GM23338 (cell line): ENCODE results near the gene TFPI2. TPM values are rescaled to one million over a fixed set of nuclear protein-coding genes. Genes with fewer than 3 reads are reported as not detected.

Experiments used
- ATAC-seq: fragments of 200-7000 bp; cut with Tn5 transposase; 3 replicates; pipeline ENCODE4 v1.9.1; 2020
- DNase-seq: peaks from one replicate; pipeline ENCODE4 v3.0.0-alpha.2; 2015; ENCODE audit warnings: low spot score
- H2AFZ ChIP-seq: fragments of 200-600 bp; sonication (generic); 2 replicates; pipeline ENCODE4 v1.8.0; 2016; ENCODE audit warnings: antibody characterized with exemption, mild to moderate bottlenecking, moderate library complexity
- H3F3A ChIP-seq: fragments of 200-600 bp; sonication (generic); replicated peaks from 2 replicates; pipeline ENCODE4 v1.8.0; 2017; ENCODE audit warnings: antibody characterized with exemption, mixed run types, low read depth
- H3K27ac ChIP-seq: fragments of 200-600 bp; sonication (generic); 2 replicates; pipeline ENCODE4 v1.6.1; 2016; ENCODE audit warnings: low read depth
- H3K27me3 ChIP-seq: fragments of 200-600 bp; sonication (generic); 2 replicates; pipeline ENCODE4 v1.8.0; 2016; ENCODE audit warnings: mild to moderate bottlenecking, mixed run types, moderate library complexity; ENCODE audit not compliant: insufficient read depth
- H3K36me3 ChIP-seq: fragments of 200-600 bp; sonication (generic); 2 replicates; pipeline ENCODE4 v1.8.0; 2016; ENCODE audit warnings: mild to moderate bottlenecking; ENCODE audit not compliant: insufficient read depth
- H3K4me1 ChIP-seq: fragments of 200-600 bp; sonication (generic); 2 replicates; pipeline ENCODE4 v1.8.0; 2016; ENCODE audit warnings: mild to moderate bottlenecking, moderate library complexity; ENCODE audit not compliant: insufficient read depth
- H3K4me2 ChIP-seq: fragments of 200-600 bp; sonication (generic); 2 replicates; pipeline ENCODE4 v1.7.1; 2017; ENCODE audit warnings: mixed run types
- H3K4me3 ChIP-seq: fragments of 200-600 bp; sonication (generic); 2 replicates; pipeline ENCODE4 v1.6.1; 2016; ENCODE audit warnings: mixed run types
- H3K79me2 ChIP-seq: fragments of 200-600 bp; sonication (generic); replicated peaks from 2 replicates; pipeline ENCODE4 v1.8.0; 2017; ENCODE audit warnings: mild to moderate bottlenecking; ENCODE audit not compliant: insufficient read depth
- H3K9me2 ChIP-seq: fragments of 200-600 bp; sonication (generic); 2 replicates; pipeline ENCODE4 v1.8.0; 2017; ENCODE audit not compliant: insufficient read depth
- H4K20me1 ChIP-seq: fragments of 200-600 bp; sonication (generic); replicated peaks from 2 replicates; pipeline ENCODE4 v1.8.0; 2017; ENCODE audit warnings: mild to moderate bottlenecking; ENCODE audit not compliant: insufficient read depth
- H3K27ac Mint-ChIP-seq: 2 replicates; pipeline ENCODE4 v1.8.0; 2020; ENCODE audit warnings: inconsistent platforms, mild to moderate bottlenecking, moderate library complexity, mixed read lengths
- H3K27me3 Mint-ChIP-seq: 3 replicates; pipeline ENCODE4 v1.8.0; 2022; ENCODE audit warnings: low read depth, mild to moderate bottlenecking, moderate library complexity, mixed read lengths, inconsistent platforms; ENCODE audit not compliant: insufficient read depth, poor library complexity
- H3K36me3 Mint-ChIP-seq: 3 replicates; pipeline ENCODE4 v1.8.0; 2021; ENCODE audit warnings: low read depth, mild to moderate bottlenecking, inconsistent platforms, moderate library complexity, mixed read lengths
- H3K4me1 Mint-ChIP-seq: 3 replicates; pipeline ENCODE4 v1.8.0; 2020; ENCODE audit warnings: mild to moderate bottlenecking, inconsistent platforms, mixed read lengths
- H3K4me3 Mint-ChIP-seq: 3 replicates; pipeline ENCODE4 v1.8.0; 2021; ENCODE audit warnings: moderate library complexity, mild to moderate bottlenecking, inconsistent platforms, mixed read lengths
- H3K9me3 Mint-ChIP-seq: 3 replicates; pipeline ENCODE4 v1.8.0; 2020; ENCODE audit warnings: moderate library complexity, mild to moderate bottlenecking, inconsistent platforms, mixed read lengths
- CREB1 ChIP-seq: fragments of 250-450 bp; sonication (Bioruptor Pico); IDR thresholded peaks from 2 replicates; pipeline ENCODE4 v1.5.0; 2020; ENCODE audit warnings: low read depth, mild to moderate bottlenecking, moderate library complexity
- CTCF ChIP-seq, 2 experiments: fragments of 200-600 bp in 1 of 2; sonication (generic) in 1 of 2; conservative IDR thresholded peaks; 2 replicates each; pipeline versions ENCODE4 v1.5.1 to v1.6.1; 2016 to 2017; ENCODE audit warnings: antibody characterized with exemption in 2 of 2, low read depth in 2 of 2, mild to moderate bottlenecking in 2 of 2, moderate library complexity in 1 of 2
- ETS1 ChIP-seq: IDR thresholded peaks from 2 replicates; pipeline ENCODE4 v1.6.1; 2016; ENCODE audit warnings: antibody characterized with exemption
- EZH2phosphoT487 ChIP-seq: fragments of 200-600 bp; sonication (generic); IDR thresholded peaks from one replicate; pipeline ENCODE4 v1.8.1; 2018; ENCODE audit warnings: antibody characterized with exemption; ENCODE audit not compliant: unreplicated experiment
- JUNB ChIP-seq: IDR thresholded peaks from one replicate; pipeline ENCODE4 v1.6.1; 2016; ENCODE audit warnings: antibody characterized with exemption; ENCODE audit not compliant: unreplicated experiment
- NANOG ChIP-seq: IDR thresholded peaks from 2 replicates; pipeline ENCODE4 v1.6.1; 2016; ENCODE audit warnings: antibody characterized with exemption, borderline replicate concordance
- POLR2AphosphoS5 ChIP-seq: IDR thresholded peaks from 2 replicates; pipeline ENCODE4 v1.6.1; 2016; ENCODE audit warnings: antibody characterized with exemption, low read depth
- ZNF114 ChIP-seq: fragments of 250-450 bp; sonication (Bioruptor Pico); IDR thresholded peaks from 2 replicates; pipeline ENCODE4 v1.5.0; 2020; ENCODE audit warnings: mild to moderate bottlenecking, moderate library complexity
- ZNF331 ChIP-seq: fragments of 250-450 bp; sonication (Bioruptor Pico); IDR thresholded peaks from 2 replicates; pipeline ENCODE4 v1.5.0; 2020; ENCODE audit warnings: low read depth, mild to moderate bottlenecking, moderate library complexity
- ZNF462 ChIP-seq: fragments of 250-450 bp; sonication (Bioruptor Pico); IDR thresholded peaks from 2 replicates; pipeline ENCODE4 v1.5.0; 2020; ENCODE audit warnings: mild to moderate bottlenecking, moderate library complexity
- polyA plus RNA-seq: library from polyadenylated mRNA; unstranded; fragments of >200 nt; fragmentation: Nextera tagmentation; extraction: Ambion mirVana; gene quantifications from 2 replicates; pipeline ENCODE4 v1.2.1, GENCODE V29; 2016
- total RNA-seq: library from RNA; depleted of rRNA; stranded (reverse); fragments of >200 nt; shearing (Covaris generic); gene quantifications from 2 replicates; pipeline ENCODE4 v1.2.3, GENCODE V29; 2014

Gene TFPI2
- total and polyA plus RNA-seq, 2 experiments from 2014 or later = 13.3 to 18.1 TPM

GRCh38 chr7:93927585-93927984, 37.0 kb upstream of the TFPI2 start (continued):
- TF ChIP-seq CTCF (conservative IDR thresholded peaks at IDR 0.05; ENCODE audit: low read depth in 2 of 2) (no peak), ZNF331 (CRISPR knock-in tag) (no peak), JUNB (no peak), CREB1 (CRISPR knock-in tag) (no peak), ETS1 (no peak), POLR2AphosphoS5 (no peak), EZH2phosphoT487 (no peak)

GRCh38 chr7:93926800-93927199, 36.2 kb upstream of the TFPI2 start:
- Mint-ChIP-seq H3K27ac (no peak overlapping the region), H3K27me3 (no peaks in the 10 kb centered on the region), H3K9me3 (no peaks in the 10 kb centered on the region), H3K4me3 (no peak overlapping the region), H3K36me3 (no peaks in the 10 kb centered on the region), H3K4me1 (no peaks in the 10 kb centered on the region)
- Histone ChIP-seq H3F3A (no peaks in the 10 kb centered on the region), H3K36me3 (no peaks in the 10 kb centered on the region), H3K79me2 (no peaks in the 10 kb centered on the region), H3K27me3 (peaks cover 6% of the 10 kb centered on the region; the same call in 1 of the 2 replicates), H3K4me2 (no peak overlapping the region), H3K9me2 (no peaks in the 10 kb centered on the region), H4K20me1 (no peaks in the 10 kb centered on the region), H3K4me1 (peaks cover 9% of the 10 kb centered on the region; the same call in 1 of the 2 replicates), H2AFZ (no peak overlapping the region), H3K27ac (no peak overlapping the region), H3K4me3 (no peak overlapping the region)
- DNase-seq (no peak), ATAC-seq (no peak)
- no peak for TF ChIP-seq ETS1
- TF ChIP-seq CREB1 (CRISPR knock-in tag) = no peak
- no peak for TF ChIP-seq ZNF462
- no peak for TF ChIP-seq POLR2AphosphoS5
- TF ChIP-seq EZH2phosphoT487 = no peak
- no peak for TF ChIP-seq CTCF (conservative IDR thresholded peaks at IDR 0.05; ENCODE audit: low read depth in 2 of 2)
- TF ChIP-seq NANOG = no peak
- TF ChIP-seq ZNF114 (CRISPR knock-in tag) = no peak
